Motor neuron (in vitro differentiated cells): Measurements from ENCODE around the gene CDH19. TPM values are rescaled to one million over a fixed set of nuclear protein-coding genes. Genes with fewer than 3 reads are reported as not detected.

Experiments used
- ATAC-seq, 8 experiments: fragments of 200-7000 bp; cut with Tn5 transposase; replicated peaks in 6 of 8; 2 replicates each; pipeline ENCODE4 v1.8.0; 2021; ENCODE audit warnings: mild to moderate bottlenecking in 8 of 8, moderate library complexity in 8 of 8
- H3K27ac ChIP-seq, 2 donors: fragments of 250-450 bp; sonication (Bioruptor Pico); 2 replicates each; pipeline ENCODE4 v1.9.0; 2021; ENCODE audit warnings: antibody characterized with exemption in 2 of 2, mild to moderate bottlenecking in 2 of 2, moderate library complexity in 1 of 2
- H3K4me1 ChIP-seq, 2 donors: fragments of 250-450 bp; sonication (Bioruptor Pico); replicated peaks in 1 of 2; 2 replicates each; pipeline ENCODE4 v1.6.1; 2021; ENCODE audit warnings: antibody characterized with exemption in 2 of 2, mild to moderate bottlenecking in 2 of 2, moderate library complexity in 1 of 2
- H3K4me3 ChIP-seq, 5 donors: fragments of 250-450 bp; sonication (Bioruptor Pico); 2 replicates each; pipeline ENCODE4 v1.9.0; 2021; ENCODE audit warnings: antibody characterized with exemption in 5 of 5, mild to moderate bottlenecking in 5 of 5, moderate library complexity in 4 of 5
- WGBS, 10 experiments: fragments of 450-650 bp; shearing (Covaris generic); methylation state at CpG; one replicate each; pipeline ENCODE4 v1.0.0; 2022; 5-methylcytosine and 5-hydroxymethylcytosine counted together
- in situ Hi-C, 9 experiments: fragments of 400-800 bp; cut with MboI; loops; one replicate each; pipeline ENCODE4 v1.15.0; 2021; ENCODE audit warnings: low sequenced_read_pairs in 9 of 9, low pct_unique_long_range_greater_than_20kb in 2 of 9; ENCODE audit not compliant: unreplicated experiment in 9 of 9
- total RNA-seq, 8 experiments: library from RNA; unstranded; fragments of 300-600 nt; gene quantifications; 2 replicates each; pipeline versions ENCODE4 v1.2.3 to v1.2.4, GENCODE V29; 2022

CDH19 gene
- total RNA-seq, 8 experiments from 2014 or later = 0.05 to 3.4 (median 0.07) TPM; not detected in 1

DNA sequence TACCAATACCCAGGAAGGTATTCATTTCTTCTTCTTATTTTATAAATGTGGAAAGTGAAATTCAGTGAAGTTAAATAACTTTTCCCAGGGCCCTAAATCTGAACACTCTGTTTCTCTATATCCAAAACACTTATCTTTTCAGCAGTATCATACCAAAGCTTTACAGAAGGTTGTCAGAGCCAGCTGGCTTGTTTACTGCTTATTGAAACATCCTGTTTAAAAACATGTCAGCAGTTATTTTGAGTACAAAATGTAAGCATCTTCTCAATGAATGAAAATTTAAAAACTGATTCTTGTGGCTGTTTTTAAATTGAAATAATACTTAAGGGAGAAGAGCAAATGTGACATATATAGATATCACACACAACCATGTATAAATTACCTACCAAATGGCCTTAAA lies 11.3 kb upstream of the CDH19 start:
- Histone ChIP-seq H3K4me3 (no peak overlapping the region), H3K4me1 (no peaks in the 10 kb centered on the region), H3K27ac (no peak overlapping the region)
- no peak for ATAC-seq
- in situ Hi-C loops = no loop called here

DNA sequence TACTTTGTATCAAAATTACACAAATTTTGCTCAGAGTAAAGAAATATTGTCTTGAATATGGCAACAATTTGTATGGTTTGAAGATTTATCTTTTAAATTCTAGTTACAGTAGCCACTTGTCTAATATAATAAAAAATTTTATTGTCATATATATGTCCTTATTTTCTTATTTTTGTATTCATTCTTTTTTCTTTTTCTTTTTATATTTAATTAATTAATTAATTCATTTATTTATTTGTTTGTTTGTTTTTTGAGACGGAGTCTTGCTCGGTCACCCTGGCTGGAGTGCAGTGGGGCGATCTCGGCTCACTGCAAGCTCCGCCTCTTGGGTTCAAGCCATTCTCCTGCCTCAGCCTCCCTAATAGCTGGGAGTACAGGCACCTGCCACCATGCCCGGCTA lies 3.7 kb upstream of the CDH19 start:
- in situ Hi-C loops = no loop called here
- H3K4me3 ChIP-seq = no peak overlapping the region

DNA sequence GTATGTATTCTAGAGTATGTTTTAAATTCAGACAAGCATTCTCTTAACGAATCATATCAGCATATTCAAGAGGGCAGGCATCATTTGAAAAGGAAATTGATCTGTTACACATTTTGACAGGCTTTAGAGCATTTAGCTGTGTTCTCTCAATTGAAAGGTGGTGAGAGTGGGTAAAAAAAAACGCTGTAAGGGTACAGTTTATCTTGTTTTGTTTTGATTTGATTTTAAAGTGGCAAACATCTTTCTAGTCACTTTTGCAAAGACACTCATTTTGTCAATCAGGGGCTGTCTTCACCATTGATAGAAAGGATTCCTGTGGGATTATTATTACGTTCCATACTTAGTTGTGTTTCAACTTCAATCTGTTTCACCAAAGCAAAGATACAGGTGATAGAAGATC lies 2.2 kb downstream of the CDH19 start:
- 0 to 68% (median 58%) methylated on average over 2 to 3 of the region's 3 CpGs; no CpG with 5 or more reads in 1 of the 10 experiments for WGBS, 10 experiments

More for the DNA sequence above, 3.7 kb upstream of the CDH19 start:
- Histone ChIP-seq H3K27ac (no peak overlapping the region), H3K4me1 (no peaks in the 10 kb centered on the region)
- WGBS, 10 experiments = 21 to 100% (median 94%) methylated on average over 1 to 6 of the region's 6 CpGs
- no peak for ATAC-seq

DNA sequence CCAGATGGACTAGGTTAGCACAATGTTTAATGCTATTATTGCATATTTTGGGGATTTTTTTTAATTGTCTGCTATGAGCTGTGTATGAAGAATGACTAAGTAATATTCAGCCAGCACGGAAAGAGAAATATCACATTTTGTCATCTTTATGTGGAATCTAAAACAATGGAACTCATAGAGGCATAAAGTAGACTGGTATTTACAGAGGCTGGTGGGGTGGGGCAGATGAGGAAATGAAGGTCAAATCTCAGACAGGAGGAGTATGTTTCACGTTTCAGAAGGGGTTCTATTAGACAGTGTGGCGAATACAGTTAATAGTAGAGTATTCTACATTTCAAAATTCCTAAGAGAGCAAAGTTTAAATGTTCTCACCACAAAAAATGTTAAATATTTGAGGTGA lies 4.7 kb downstream of the CDH19 start:
- Histone ChIP-seq H3K4me3 (no peak overlapping the region), H3K4me1 (peaks cover 0 to 11% of the 10 kb centered on the region in 2 donors), H3K27ac (no peak overlapping the region)
- in situ Hi-C loops = no loop called here
- 0 to 100% (median 77%) methylated on average over 1 to 3 of the region's 3 CpGs; no CpG with 5 or more reads in 1 of the 10 experiments for WGBS, 10 experiments
- ATAC-seq = no peak

More for the DNA sequence above, 2.2 kb downstream of the CDH19 start:
- no peak for ATAC-seq
- H3K4me3 ChIP-seq = no peak overlapping the region
- peaks cover 0 to 11% of the 10 kb centered on the region in 2 donors for H3K4me1 ChIP-seq
- no peak overlapping the region for H3K27ac ChIP-seq
- in situ Hi-C loops = no loop called here

DNA sequence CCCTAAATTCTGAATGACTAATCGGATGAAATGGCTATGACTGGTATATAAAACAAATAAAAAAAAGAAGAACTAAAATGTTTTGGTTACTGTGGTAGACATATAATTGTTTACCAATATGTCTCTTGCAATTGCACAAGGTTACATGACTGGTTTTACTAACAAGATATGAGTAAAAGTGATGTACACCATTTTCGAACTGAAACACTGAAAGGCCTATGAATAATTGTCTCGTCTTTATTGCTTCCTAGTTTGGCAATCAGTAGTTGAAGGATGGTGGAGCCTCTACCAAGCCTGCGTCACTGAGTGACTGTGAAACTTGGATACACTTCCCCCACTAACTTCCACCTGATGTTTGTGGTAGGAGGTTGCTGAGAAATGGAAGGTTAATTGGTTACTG lies 16.5 kb downstream of the CDH19 start:
- no peak for ATAC-seq
- 6 to 100% (median 84%) methylated on average over 1 to 4 of the region's 4 CpGs; no CpG with 5 or more reads in 1 of the 10 experiments for WGBS, 10 experiments
- H3K4me3 ChIP-seq = no peak overlapping the region
- peaks cover 0 to 4% of the 10 kb centered on the region in 2 donors for H3K4me1 ChIP-seq
- H3K27ac ChIP-seq = no peak overlapping the region
- in situ Hi-C loops = no loop called here

DNA sequence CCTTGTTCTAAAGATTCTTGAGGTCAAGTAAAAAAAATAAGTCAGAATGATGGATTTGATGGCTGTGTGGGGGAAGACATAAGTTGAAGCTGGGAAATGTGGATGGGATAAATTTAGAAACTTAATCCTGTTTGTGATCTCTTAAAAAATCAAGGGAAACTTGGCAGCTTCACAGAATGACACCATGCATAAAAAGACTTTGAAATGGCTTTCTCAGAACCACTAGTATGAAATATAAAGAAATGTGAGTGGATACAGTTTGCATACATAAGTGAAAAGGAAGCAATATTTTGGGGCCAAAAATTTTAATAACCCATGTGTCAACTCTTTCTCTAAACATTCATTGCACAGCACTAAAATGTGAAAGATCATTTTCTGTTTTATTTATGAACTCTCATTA lies 21.7 kb downstream of the CDH19 start:
- H3K27ac ChIP-seq = no peak overlapping the region

DNA sequence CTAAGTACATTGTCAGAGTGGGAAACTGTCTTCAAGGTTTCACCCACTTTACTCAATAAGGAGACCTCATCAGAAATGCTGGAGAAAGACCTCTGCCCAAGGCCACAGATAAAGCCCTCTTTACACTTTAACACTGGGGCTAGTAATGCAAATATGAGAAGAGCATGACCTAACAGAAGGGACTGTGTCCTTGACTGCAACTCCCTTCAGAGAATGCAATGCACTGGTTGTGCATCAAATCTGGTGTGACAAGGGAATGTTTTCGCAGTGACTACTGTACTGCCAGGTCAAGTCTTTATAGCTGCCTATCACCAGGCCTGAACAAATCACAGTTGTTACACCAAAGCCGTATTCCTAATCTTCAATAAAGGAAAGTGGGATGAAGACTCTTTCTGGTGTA lies 28.6 kb downstream of the CDH19 start:
- H3K4me3 ChIP-seq = no peak overlapping the region

More for the DNA sequence above, 21.7 kb downstream of the CDH19 start:
- in situ Hi-C loops = no loop called here
- Histone ChIP-seq H3K4me3 (no peak overlapping the region), H3K4me1 (peaks cover 0 to 3% of the 10 kb centered on the region in 2 donors)
- ATAC-seq = peak in 1 of 8 experiments; percentile 80

DNA sequence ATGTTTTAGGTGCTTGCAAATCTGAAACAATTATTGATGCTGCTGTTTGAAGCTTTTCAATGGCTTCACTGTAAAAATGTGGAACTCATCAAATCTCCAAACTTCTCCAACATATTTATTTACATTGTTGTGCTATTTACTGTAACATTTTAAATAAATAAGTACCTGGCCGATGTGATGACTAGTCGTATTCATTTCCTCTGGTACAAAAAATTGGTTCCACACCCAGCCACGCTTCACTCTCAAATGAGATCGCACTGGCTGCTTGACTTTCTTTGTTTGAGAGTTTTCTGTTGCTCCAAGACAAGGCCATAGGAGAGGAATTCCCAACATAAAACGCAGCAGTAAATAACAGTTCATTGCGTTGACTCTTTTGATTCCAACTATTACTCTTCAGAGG lies 32.0 kb downstream of the CDH19 start:
- Histone ChIP-seq H3K4me1 (no peaks in the 10 kb centered on the region), H3K27ac (no peak overlapping the region), H3K4me3 (no peak overlapping the region)
- 0 to 100% (median 87%) methylated on average over 1 to 6 of the region's 6 CpGs for WGBS, 10 experiments
- in situ Hi-C loops = no loop called here
- ATAC-seq = no peak

More for the DNA sequence above, 28.6 kb downstream of the CDH19 start:
- in situ Hi-C loops = no loop called here
- ATAC-seq = no peak
- Histone ChIP-seq H3K4me1 (no peaks in the 10 kb centered on the region), H3K27ac (no peak overlapping the region)
- 0 to 100% (median 58%) methylated on average over 1 to 2 of the region's 2 CpGs; no CpG with 5 or more reads in 3 of the 10 experiments for WGBS, 10 experiments

DNA sequence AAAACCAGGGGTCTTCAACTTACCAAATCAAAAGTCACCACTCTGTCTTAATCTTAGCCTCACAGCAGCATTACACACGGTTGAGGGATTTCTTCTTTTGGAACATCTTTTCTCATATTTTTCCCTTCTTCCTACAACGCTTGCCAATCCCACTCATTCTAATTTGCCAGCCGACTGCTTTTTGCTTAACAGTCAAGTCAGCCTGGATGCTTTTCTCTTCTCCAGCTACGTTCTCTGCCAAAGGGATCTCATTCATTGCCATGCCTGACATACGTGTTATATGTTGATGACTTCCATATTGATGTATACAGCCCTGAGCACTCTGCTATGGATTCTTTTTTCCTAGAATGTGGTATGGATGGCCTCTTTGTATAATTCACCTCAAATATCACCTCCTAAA lies 37.3 kb downstream of the CDH19 start:
- H3K27ac ChIP-seq = no peak overlapping the region
- in situ Hi-C loops = no loop called here
- 6 to 100% (median 79%) methylated on average over 2 to 5 of the region's 5 CpGs for WGBS, 10 experiments
- no peak for ATAC-seq
- no peaks in the 10 kb centered on the region for H3K4me1 ChIP-seq
- H3K4me3 ChIP-seq = no peak overlapping the region

DNA sequence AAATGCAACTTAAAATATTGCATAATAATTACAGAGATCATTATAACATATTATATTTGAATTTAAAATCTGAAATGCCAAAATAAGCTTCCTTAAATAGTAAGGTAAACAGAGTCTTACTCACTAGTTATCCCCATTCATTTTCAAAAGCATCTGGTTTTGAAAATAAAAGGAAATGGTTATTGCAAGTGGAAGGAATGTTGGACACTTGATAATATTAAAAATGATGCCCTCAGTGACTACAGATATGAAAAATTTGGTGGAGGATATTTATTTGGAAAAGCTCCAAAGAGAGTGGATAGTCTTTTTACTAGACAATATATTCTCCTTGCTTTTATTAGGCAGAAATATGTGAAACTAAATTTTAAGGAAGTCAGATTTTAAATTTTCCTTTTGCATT lies 39.7 kb downstream of the CDH19 start:
- no peak for ATAC-seq
- Histone ChIP-seq H3K4me3 (no peak overlapping the region), H3K4me1 (no peaks in the 10 kb centered on the region), H3K27ac (no peak overlapping the region)
- in situ Hi-C loops = no loop called here

DNA sequence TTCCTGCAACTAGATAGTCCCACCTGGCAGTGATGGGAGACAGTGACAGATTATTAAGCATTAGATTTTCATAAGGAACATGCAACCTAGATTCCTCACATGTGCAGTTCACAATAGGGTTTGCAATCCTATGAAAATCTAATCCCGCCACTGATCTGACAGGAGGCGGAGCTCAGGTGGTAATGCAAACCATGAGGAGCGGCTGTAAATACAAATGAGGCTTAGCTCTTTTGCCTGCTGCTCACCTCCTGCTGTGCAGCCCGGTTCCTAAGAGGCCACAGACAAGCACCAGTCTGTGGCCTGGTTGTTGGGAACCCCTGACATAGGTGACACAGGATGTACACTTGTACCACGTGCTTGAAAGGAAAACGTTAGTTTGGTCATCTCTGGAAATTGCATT lies 41.6 kb downstream of the CDH19 start:
- Histone ChIP-seq H3K4me1 (no peaks in the 10 kb centered on the region), H3K27ac (no peak overlapping the region), H3K4me3 (no peak overlapping the region)
- in situ Hi-C loops = no loop called here
- no peak for ATAC-seq
- 15 to 96% (median 82%) methylated on average over 1 to 6 of the region's 6 CpGs; no CpG with 5 or more reads in 2 of the 10 experiments for WGBS, 10 experiments

DNA sequence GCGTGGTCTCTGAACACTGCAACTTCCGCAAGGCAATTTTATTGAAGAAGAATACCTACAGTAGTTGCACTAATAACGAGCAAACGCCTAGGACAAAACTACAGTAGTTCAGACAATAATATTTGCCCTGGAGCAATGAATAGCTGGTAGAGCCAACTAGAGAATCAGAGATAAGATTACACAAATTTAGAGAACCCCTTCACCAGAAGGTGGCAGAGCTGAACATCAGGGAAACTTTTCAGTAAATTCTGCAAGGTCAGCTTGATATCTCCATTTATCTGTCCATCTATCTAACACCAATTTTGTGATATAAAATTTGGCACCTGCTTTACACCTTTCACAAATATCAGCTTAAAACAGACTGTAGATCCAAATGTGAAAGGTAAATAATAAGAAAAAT lies 43.8 kb downstream of the CDH19 start:
- Histone ChIP-seq H3K4me1 (no peaks in the 10 kb centered on the region), H3K4me3 (no peak overlapping the region), H3K27ac (no peak overlapping the region)
- WGBS, 10 experiments = 10 to 100% (median 69%) methylated on average over 1 to 4 of the region's 4 CpGs
- in situ Hi-C loops = no loop called here
- peak in 1 of 8 experiments; percentile 42 for ATAC-seq

DNA sequence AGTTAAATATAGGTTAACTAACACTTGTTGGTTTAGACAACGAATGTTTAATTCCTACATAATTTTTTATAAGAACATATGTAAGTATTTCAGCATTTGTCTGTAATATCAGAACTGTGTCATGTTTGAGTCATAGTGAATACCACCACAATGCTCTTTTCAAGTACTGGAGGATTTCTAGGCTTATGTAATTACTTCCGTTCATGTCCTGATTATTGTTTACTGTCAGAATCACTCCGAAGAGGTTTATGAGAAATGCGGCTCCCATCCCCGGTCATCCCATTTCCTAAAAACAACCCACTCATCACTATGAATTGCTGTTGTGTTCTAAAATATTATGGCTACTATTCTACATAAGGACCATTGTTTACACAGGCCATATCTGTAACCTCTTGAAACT lies 45.1 kb downstream of the CDH19 start:
- ATAC-seq = peak in 1 of 8 experiments; percentile 31
- 2 to 98% (median 68%) methylated on average over 1 to 5 of the region's 5 CpGs for WGBS, 10 experiments
- Histone ChIP-seq H3K4me1 (no peaks in the 10 kb centered on the region), H3K27ac (no peak overlapping the region), H3K4me3 (no peak overlapping the region)
- in situ Hi-C loops = no loop called here

DNA sequence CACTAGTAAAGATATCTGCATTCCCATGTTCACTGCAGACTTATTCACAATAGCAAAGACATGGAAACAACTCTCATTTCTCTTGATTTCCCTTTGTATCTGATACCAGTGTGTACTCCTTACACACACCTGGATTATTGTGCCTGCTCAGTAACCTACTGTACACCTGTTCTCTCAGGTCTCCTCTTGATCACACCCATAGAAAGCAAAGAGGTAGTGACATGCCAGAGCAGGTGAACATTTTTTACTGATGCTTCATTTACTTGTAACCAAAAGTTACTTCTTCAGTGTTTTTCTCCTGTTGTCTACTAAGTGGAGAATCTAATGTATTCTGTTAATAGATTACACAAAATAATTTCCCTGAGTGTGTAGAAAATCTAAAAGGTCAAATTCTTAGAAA lies 46.8 kb downstream of the CDH19 start:
- ATAC-seq = no peak
- no peak overlapping the region for H3K4me3 ChIP-seq
- H3K4me1 ChIP-seq = no peaks in the 10 kb centered on the region
- in situ Hi-C loops = no loop called here
- H3K27ac ChIP-seq = no peak overlapping the region

DNA sequence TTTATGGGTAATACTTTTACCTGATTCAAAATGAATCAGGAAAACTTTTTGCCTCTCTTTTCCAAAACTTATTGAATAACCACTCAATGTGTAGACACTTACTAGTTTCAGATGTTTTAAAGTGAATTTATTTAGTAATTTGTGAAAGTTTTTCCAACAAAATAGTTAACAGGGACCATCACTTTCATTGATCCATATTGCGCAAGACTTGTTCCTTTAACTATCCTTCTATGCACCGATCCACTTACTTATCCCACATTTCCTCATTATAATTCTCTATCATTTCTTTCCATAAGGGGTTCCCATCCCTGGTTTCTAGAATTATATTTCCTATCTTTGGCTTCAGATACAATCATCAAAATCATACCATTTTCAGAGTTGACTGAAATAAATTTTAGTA lies 48.3 kb downstream of the CDH19 start:
- no peak overlapping the region for H3K4me3 ChIP-seq
- WGBS, 10 experiments = 37 to 100% (median 94%) methylated on average over 1 to 2 of the region's 2 CpGs
- H3K4me1 ChIP-seq = no peaks in the 10 kb centered on the region
- H3K27ac ChIP-seq = no peak overlapping the region
- in situ Hi-C loops = no loop called here
- no peak for ATAC-seq
